IPS-NIHi7 (cell line): ENCODE results near the gene DOK5.

Source experiments
- DNase-seq: peaks from one replicate; pipeline ENCODE4 v3.0.0; 2012; ENCODE audit warnings: mixed read lengths; ENCODE audit errors: extremely low spot score

Gene DOK5

DNA sequence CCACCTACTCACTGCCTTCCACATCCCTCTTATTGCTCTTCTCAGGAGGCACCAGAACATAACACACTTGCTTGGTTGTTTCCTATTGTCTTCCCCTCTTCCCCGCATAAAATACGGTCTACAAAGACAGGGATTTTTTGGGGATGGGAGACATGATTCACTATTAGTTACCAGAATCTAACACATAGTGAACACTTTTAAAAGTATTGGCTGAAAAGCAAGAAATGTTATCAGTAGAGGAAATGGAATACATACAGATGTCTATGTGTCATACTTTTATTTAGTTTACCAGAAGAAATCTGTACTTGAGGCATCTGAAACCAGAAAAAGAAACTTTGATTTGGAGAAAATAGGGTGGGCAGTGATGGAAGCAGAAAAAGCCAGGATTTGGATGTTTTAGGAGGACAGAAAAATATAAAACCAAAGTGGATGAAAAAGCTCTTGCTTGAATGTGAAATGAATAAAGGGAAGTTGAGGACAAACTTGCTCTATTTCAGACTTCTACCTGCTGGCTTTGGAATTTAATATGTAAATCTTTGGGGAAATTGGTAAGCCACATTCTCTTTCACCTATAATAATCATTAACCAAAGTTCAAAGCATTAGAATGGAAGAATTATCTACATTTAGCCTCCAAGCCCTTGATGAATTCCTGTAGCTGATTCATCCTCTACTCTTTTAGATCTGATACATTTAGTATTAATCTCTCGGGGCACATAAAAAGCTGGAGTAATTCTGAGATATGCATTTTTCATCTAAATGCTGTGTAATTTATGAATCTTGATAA, 82.6 kb downstream of the DOK5 start:
- DNase-seq, result no peak

DNA sequence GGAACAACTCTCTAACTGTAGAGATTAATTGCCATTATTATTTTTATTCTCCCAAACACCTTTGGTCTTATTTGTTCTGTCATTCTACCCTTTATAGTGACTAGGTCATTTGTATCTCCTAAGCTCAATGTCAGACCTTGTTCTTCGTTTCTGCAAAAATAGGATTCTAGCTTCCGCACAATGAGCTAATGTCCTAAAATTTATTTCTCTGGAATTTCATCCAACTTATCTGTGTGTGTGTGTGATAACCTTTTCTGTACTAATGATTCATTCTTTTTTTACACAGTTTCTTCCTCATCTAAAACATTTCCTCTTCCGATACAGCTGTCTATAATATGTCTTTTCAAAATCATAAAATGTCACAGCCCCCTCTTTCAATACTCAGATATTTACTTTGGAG, 84.5 kb downstream of the DOK5 start:
- no peak for DNase-seq

DNA sequence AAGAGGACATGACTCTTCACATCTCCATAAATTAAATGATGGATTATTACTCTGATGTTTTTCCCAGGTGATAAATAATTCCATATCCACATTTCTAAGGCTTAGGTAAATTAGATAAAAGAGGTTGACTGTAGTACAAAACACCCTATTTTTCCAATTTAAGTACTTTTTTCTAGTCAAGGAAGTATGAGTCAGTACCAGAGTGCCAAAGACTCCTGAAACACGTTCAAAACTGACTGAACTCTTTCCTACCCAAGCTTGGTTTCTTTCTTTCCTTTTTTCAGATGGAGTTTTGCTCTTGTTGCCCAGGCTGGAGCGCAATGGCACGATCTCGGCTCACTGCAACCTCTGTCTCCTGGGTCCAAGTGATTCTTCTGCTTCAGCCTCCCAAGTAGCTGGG, 85.0 kb downstream of the DOK5 start:
- no peak for DNase-seq

DNA sequence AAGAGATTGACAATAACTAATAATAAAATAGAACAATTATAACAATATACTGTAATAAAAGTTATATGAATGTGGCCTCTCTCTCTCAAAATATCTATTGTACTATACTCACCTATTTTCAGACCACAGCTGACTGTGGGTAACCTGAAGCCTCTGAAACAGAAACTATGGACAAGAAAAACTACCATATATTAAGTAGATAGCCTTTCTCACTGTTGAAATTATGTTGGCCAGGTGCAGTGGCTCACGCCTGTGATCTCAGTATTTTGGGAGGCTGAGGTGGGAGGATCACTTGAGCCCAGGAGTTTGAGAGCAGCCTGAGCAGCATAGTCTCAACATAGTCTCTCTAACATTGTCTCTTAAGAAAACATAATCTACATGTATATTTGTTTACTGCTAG, 89.9 kb downstream of the DOK5 start:
- DNase-seq, result no peak

DNA sequence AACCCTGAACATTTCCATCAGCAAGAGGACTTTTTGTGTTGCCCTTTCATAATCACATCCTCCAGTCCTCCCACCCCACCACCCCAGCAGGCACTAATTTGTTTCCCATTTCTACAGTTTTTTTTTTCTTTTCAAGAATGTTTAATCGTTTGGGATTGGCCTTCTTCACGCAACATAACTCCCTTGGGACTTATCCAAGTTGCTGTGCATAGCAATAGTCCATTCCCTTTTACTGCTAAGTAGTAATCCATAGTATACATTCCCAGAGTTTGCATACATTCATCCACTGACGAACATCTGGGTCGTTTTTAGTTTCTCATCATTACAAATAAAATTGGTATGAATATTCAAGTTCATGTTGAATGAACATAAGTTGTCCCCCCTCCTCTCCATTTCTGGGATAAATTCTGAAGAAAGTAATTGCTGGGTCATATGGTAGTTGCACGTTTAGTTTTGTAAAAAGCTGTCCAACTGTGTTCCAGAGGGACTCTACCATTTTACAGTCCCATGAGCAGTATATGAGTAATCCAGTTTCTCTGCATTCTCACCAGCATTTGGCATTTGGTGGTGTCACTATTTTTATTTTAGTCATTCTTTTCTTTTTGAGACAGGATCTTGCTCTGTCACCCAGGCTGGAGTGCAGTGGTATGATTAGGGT, 90.8 kb downstream of the DOK5 start:
- no peak for DNase-seq

DNA sequence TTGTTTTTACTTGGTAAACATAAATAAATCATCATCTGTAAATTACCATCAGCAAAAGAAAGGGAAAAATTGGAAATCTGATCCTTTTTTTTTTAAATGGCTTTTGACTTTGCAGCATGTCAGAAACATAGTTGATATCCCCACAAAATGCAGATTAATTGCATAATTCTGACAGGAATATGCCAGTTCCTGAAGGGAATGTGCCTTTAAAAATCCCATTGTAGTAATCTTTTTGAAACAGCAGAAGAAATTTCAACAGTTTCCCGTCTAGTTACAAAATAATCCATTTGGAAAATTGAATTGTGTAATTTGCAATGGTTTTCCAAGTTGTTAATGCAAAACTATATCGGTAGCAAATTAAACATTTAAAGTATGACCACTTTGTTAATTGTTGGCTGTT, 95.2 kb downstream of the DOK5 start:
- no peak for DNase-seq

DNA sequence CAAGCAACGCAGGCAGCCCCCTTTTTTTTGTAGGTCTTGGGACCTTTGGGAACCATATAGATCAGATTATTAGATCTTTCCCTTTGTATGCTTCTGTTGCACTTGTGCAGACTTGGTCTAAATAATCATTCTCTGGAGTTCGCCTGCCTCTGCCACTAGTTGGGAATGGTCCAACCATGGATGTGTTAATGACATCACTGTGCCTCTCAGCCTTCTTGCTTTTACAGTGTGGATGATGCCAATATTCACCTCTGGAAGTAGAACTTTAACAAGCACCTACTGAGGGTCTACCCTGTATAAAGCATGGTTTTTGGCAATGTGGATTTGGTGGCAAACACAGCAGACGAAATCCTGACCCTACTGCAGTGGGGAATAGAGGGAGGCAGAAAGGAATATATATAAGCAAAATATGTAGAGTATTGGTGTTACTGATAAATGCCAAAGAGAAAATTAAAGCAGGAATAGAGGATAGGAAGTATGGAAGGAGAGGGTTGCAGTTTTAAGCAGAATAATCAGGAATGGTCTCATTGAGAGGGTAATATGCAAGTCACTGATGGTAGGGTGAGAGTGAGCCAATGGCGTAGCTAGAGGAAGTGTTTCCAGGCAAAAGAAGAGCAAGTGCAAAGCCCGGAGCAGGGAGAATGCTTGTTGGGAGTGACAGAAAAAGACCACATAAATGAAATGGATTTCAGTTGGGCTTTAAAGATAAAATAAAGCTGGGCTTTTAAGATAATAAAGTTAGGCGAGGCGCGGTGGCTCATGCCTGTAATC, 97.5 kb downstream of the DOK5 start:
- no peak for DNase-seq

DNA sequence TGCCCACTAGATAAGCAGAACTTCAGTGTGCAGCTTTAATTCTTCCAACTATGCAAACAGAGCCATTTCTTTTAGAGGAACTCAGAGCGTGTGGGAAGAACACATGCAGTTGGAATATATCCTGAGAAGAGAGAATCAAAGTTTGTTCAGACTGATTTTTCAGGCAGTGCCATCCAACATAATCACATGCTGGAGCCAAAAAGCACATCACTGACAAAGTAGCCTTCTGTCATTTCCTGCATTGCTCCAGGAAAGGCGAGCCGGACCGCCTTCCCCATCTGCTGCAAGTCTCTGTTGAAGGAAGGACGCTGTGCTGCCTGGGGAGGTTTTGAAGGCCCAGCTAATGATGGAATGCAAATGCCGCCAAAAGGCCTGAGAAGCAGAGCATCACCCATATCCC, 98.4 kb downstream of the DOK5 start:
- no peak for DNase-seq

DNA sequence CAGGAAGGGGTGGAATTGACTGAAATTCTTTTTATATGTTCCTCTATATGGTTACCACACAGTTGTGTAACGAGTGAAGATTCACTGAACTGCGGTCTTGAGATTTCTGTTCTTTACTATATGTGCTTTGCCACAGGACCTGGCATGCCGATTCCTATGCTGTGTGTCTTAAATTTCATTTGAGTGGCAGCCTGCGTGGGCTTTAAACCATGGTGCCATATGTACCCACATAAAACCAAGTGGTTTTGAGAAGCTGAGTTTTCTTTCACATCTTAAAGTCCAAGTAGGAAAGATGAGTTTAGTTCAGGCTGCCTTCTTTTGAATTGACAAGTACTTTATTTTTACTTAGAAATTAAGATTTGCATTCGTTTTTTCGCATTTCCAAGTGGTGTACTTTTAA, 101.1 kb downstream of the DOK5 start:
- no peak for DNase-seq

DNA sequence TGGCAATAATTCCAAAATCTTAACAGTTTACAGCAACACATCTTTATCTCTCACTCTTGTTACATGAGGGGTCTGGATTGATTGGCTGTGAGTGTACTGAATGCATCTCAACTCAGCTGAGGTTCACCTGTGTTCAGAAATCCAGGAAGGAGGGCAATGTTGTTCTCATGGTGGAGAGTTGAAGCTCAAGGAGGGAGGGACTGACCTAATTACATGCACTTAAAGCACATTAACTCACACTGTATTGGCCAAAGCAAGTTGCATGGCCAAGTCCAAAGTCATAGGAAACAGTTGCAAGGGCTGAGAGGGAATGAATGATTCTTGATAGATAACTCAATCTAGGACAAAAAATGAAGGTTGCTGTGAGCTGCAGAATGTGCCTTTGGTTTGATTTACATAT, 102.2 kb downstream of the DOK5 start:
- no peak for DNase-seq

DNA sequence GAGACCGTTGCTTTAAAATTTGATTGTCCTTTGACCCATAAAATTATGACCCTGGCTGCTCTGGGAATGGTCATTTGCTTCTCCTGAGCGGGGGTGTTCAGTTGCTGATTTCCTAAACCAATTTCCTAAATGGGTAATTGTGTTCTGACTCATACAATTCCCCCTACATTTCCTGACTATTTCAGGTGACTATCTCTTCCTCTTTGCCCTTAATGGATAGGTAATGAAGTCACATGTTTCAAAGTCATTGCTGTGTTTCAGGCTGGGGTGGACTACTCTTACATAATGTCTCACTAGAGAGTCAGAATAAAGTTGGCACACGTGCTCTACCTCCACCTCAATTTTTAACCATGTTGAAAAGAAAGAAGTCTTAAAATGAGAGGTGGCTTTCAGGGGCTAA, 109.8 kb downstream of the DOK5 start:
- no peak for DNase-seq

DNA sequence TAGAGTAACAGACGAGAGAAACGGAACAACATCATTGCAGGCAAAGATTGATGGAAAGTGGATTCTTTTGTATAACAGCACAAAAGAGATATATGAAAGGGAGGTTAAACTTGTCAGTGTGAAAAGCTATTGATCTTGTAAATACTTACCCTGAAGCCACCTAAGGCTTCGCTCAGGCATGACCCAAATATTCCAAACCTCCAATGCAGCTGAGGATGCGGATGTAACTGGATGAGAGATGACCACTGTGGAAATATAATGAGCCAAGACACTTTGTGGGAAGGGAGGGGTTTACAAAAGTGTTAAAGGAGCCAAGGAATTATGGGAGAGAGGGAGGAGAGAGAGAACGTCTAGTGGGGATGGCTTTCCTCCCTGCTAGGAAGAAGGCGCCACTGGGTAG, 112.0 kb downstream of the DOK5 start:
- DNase-seq, result no peak

DNA sequence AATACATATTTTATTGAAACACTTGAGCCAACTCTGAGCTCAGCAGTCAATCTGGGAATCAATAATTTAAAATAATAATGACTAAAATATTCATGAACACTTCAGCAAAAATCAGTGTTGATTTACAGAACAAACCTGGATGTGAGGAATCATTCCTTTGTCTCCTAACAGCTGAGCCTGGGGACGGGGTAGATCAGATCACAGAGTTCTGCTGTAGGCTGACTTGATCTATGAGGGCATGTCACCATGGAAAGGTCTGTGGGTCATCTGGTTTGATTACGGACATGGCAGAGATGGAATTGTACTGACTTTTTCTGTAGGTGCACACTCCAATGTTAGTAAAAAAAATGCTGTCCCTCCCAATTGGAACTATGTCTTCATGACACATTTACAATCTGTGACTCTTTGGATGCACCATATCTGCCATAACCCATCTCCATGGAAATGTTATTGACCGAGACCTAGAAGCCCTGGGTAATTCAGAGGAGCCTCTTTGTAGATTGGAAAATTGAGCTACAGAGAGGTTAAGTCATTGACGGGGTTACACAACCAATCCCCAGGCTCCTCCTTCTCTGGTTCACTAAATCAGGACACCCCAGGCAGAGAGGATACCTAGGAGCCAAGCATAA, 114.1 kb downstream of the DOK5 start:
- no peak for DNase-seq

DNA sequence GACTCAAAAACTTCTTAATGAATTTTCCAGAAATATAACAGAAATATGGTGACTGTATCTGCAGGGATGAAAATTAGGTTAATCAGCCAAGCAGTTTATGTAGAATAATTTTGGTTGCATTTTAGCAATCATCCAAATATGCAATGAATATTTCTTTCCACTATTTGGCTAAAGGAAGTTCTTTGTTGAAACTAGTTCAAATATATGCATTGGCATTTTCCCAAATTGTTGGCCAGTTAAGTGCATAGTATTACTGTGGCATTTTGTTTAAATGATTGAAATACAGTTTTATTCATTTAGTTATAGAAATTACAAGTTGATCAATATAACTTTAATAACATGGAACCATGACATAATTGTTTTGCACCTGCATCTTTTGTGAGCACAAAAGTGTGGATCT, 115.5 kb downstream of the DOK5 start:
- no peak for DNase-seq

DNA sequence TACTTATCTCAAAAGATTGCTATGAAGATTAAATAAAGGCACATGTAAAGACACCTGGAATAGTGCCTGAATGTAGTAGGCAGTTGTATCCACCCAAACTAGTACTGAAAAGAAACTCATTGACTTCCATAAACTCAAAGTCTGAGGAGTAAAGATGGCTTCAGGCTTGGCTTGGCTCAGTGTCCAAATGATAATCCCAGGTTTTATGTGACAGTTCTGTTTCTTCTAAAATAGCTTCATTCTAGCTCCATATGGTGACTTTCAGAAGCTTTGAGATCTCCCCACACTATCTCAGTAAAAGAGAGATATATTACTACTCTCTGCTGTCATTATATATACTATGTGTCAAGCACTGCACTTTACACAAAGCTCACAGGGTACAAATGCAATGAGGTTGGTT, 121.3 kb downstream of the DOK5 start:
- DNase-seq, result no peak

DNA sequence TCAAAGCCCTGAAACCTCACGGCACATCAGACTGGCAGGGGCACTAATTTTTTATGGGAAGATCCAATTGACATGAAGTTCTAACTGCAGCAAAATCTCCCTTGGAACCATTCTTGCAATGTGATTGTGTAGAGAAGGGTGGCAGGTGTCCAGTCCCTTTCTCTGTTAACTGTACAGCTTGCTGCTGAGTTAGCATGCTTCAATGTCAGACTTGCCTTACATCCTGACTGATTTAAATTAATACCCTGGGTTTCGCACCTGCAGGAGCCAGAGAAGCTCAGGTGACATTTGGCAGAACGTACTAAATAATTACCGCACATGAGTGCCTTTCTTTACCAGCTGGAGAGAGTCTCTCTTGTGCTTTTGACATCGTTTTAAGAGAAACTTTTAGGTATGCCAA, 123.0 kb downstream of the DOK5 start:
- DNase-seq, result no peak

DNA sequence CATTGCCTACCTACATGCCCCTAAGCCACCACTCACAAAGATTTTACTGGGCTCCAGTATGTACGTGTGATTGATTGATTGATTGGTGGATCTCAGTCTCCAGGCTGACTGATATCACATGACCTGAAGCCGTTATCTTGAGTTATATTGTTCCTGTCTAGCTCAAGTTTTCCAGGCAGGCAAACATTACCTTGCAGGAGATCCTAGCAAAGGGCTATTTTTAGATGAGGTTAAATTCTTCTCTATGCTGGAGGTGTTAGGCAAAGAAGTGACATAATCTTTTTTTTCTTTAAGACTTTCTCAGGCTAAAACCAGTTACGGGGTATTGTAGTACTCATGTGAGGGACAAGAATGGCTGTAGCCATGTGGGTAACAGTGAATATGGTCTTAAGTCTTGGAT, 125.2 kb downstream of the DOK5 start:
- no peak for DNase-seq

DNA sequence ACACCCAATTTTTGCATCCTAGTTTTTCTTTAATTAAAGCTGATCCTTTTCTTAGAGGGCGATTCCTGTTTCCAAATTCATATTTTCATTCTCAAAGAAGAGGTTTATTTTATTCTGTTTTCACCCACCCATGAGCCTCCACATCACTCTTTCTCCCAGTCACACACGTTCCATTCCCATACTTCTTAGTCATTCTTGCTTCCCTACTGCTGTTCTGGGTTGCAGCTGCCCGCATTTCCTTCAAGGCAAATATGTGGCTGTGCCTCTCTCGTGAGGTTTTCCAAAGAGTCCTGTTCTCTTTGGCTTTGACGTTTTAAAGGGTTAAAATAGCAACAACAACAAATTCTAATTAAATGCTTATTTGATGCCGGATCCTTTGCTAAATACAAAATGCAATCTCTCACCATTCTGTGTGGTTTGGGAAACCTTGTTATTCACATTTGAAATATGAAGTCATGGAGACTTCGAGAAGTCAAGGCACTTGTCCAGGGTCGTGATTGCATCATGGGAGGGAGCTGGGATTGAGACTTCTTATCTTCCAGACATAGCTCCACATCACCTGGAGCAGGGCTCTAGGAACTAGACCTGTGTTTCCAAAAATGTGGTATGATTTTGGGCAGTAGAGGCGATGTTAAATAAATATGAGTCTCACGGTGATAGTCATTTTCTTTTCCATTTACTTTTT, 126.6 kb downstream of the DOK5 start:
- no peak for DNase-seq

DNA sequence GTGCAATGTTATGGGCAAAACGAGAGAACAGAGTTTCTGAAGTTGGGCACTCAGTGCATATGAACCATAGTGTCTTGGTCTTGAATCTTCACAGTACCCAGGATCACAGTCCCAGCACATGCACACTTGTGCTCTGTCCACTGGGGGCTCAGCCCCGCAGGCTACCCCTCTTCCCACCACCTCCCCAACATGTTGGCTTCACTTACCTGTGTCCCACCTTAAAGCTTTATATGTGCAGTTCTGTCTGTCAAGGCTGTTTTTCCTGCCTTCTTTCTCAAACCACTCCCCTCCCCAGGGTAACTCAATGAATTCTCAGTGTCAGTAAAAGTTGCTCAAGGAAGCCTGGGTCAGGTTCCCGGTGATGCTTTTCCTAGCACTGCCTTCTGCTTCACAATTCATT, 129.9 kb downstream of the DOK5 start:
- no peak for DNase-seq

DNA sequence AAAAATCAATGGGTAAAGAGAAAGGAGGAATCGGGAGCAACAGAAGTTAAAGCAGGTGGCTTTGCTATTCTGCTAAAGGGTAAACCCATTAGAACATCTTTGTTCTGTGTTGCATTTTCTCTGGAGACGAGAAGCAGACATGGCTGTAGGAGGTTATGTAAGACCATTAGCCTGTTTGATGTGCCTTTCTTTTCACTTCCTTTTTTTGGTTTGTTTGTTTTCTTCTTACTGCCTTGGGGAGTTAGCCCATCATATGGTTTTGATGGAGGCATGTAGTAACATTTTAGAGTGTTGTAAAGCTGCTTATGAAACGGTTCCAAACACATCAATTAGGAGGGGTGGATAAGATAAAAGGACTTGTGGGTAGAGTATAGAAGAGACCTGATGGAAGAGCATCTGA, 131.0 kb downstream of the DOK5 start:
- DNase-seq, result no peak

DNA sequence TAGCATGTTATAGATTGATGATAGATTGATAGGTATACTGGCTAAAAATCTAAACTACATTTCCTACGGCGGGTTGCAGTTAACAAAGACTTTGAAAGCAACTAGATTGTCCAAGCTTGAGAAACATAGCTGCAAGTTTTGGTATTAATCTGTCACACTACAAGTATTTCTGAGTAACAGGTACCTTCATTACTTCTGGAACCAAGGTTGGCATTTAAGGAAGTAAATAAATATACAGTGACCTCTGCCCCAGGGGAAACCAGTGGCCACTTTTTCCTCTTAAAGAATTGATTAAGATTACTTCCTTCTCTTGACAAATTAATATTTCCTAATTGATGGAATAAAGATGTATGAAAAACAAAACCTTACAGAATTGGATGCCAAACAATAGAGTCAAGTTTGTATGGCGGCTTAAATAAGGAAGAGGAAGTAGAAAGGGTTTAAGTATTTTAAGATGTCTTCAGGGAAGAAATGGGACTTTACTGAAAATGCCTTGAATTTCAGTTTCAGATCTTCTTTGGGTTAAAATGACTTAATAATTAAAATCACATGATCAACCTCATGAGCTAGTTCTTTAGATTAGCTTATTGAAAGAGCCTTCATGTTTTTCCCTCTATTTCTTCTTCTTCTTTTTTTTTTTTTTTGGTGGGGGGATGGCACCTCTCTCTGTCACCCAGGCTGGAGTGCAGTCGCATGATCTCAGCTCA, 132.8 kb downstream of the DOK5 start:
- no peak for DNase-seq
